GM23338 (cell line): Measurements from ENCODE around the gene CYFIP1. TPM values are rescaled to one million over a fixed set of nuclear protein-coding genes. Genes with fewer than 3 reads are reported as not detected.

ENCODE experiments used
- ATAC-seq: fragments of 200-7000 bp; cut with Tn5 transposase; 3 replicates; pipeline ENCODE4 v1.9.1; 2020
- DNase-seq: peaks from one replicate; pipeline ENCODE4 v3.0.0-alpha.2; 2015; ENCODE audit warnings: low spot score
- H2AFZ ChIP-seq: fragments of 200-600 bp; sonication (generic); 2 replicates; pipeline ENCODE4 v1.8.0; 2016; ENCODE audit warnings: antibody characterized with exemption, mild to moderate bottlenecking, moderate library complexity
- H3F3A ChIP-seq: fragments of 200-600 bp; sonication (generic); replicated peaks from 2 replicates; pipeline ENCODE4 v1.8.0; 2017; ENCODE audit warnings: antibody characterized with exemption, mixed run types, low read depth
- H3K27ac ChIP-seq: fragments of 200-600 bp; sonication (generic); 2 replicates; pipeline ENCODE4 v1.6.1; 2016; ENCODE audit warnings: low read depth
- H3K27me3 ChIP-seq: fragments of 200-600 bp; sonication (generic); 2 replicates; pipeline ENCODE4 v1.8.0; 2016; ENCODE audit warnings: mild to moderate bottlenecking, mixed run types, moderate library complexity; ENCODE audit not compliant: insufficient read depth
- H3K36me3 ChIP-seq: fragments of 200-600 bp; sonication (generic); 2 replicates; pipeline ENCODE4 v1.8.0; 2016; ENCODE audit warnings: mild to moderate bottlenecking; ENCODE audit not compliant: insufficient read depth
- H3K4me1 ChIP-seq: fragments of 200-600 bp; sonication (generic); 2 replicates; pipeline ENCODE4 v1.8.0; 2016; ENCODE audit warnings: mild to moderate bottlenecking, moderate library complexity; ENCODE audit not compliant: insufficient read depth
- H3K4me2 ChIP-seq: fragments of 200-600 bp; sonication (generic); 2 replicates; pipeline ENCODE4 v1.7.1; 2017; ENCODE audit warnings: mixed run types
- H3K4me3 ChIP-seq: fragments of 200-600 bp; sonication (generic); 2 replicates; pipeline ENCODE4 v1.6.1; 2016; ENCODE audit warnings: mixed run types
- H3K79me2 ChIP-seq: fragments of 200-600 bp; sonication (generic); replicated peaks from 2 replicates; pipeline ENCODE4 v1.8.0; 2017; ENCODE audit warnings: mild to moderate bottlenecking; ENCODE audit not compliant: insufficient read depth
- H3K9me2 ChIP-seq: fragments of 200-600 bp; sonication (generic); 2 replicates; pipeline ENCODE4 v1.8.0; 2017; ENCODE audit not compliant: insufficient read depth
- H4K20me1 ChIP-seq: fragments of 200-600 bp; sonication (generic); replicated peaks from 2 replicates; pipeline ENCODE4 v1.8.0; 2017; ENCODE audit warnings: mild to moderate bottlenecking; ENCODE audit not compliant: insufficient read depth
- H3K27ac Mint-ChIP-seq: 2 replicates; pipeline ENCODE4 v1.8.0; 2020; ENCODE audit warnings: inconsistent platforms, mild to moderate bottlenecking, moderate library complexity, mixed read lengths
- H3K27me3 Mint-ChIP-seq: 3 replicates; pipeline ENCODE4 v1.8.0; 2022; ENCODE audit warnings: low read depth, mild to moderate bottlenecking, moderate library complexity, mixed read lengths, inconsistent platforms; ENCODE audit not compliant: insufficient read depth, poor library complexity
- H3K36me3 Mint-ChIP-seq: 3 replicates; pipeline ENCODE4 v1.8.0; 2021; ENCODE audit warnings: low read depth, mild to moderate bottlenecking, inconsistent platforms, moderate library complexity, mixed read lengths
- H3K4me1 Mint-ChIP-seq: 3 replicates; pipeline ENCODE4 v1.8.0; 2020; ENCODE audit warnings: mild to moderate bottlenecking, inconsistent platforms, mixed read lengths
- H3K4me3 Mint-ChIP-seq: 3 replicates; pipeline ENCODE4 v1.8.0; 2021; ENCODE audit warnings: moderate library complexity, mild to moderate bottlenecking, inconsistent platforms, mixed read lengths
- H3K9me3 Mint-ChIP-seq: 3 replicates; pipeline ENCODE4 v1.8.0; 2020; ENCODE audit warnings: moderate library complexity, mild to moderate bottlenecking, inconsistent platforms, mixed read lengths
- CREB1 ChIP-seq: fragments of 250-450 bp; sonication (Bioruptor Pico); IDR thresholded peaks from 2 replicates; pipeline ENCODE4 v1.5.0; 2020; ENCODE audit warnings: low read depth, mild to moderate bottlenecking, moderate library complexity
- CTCF ChIP-seq, 2 experiments: fragments of 200-600 bp in 1 of 2; sonication (generic) in 1 of 2; conservative IDR thresholded peaks; 2 replicates each; pipeline versions ENCODE4 v1.5.1 to v1.6.1; 2016 to 2017; ENCODE audit warnings: antibody characterized with exemption in 2 of 2, low read depth in 2 of 2, mild to moderate bottlenecking in 2 of 2, moderate library complexity in 1 of 2
- EZH2 ChIP-seq: fragments of 200-600 bp; sonication (generic); IDR thresholded peaks from one replicate; pipeline ENCODE4 v1.8.0; 2017; ENCODE audit warnings: antibody characterized with exemption, mild to moderate bottlenecking, low read depth; ENCODE audit not compliant: unreplicated experiment
- EZH2phosphoT487 ChIP-seq: fragments of 200-600 bp; sonication (generic); IDR thresholded peaks from one replicate; pipeline ENCODE4 v1.8.1; 2018; ENCODE audit warnings: antibody characterized with exemption; ENCODE audit not compliant: unreplicated experiment
- JUNB ChIP-seq: IDR thresholded peaks from one replicate; pipeline ENCODE4 v1.6.1; 2016; ENCODE audit warnings: antibody characterized with exemption; ENCODE audit not compliant: unreplicated experiment
- NANOG ChIP-seq: IDR thresholded peaks from 2 replicates; pipeline ENCODE4 v1.6.1; 2016; ENCODE audit warnings: antibody characterized with exemption, borderline replicate concordance
- POLR2AphosphoS5 ChIP-seq: IDR thresholded peaks from 2 replicates; pipeline ENCODE4 v1.6.1; 2016; ENCODE audit warnings: antibody characterized with exemption, low read depth
- STAT1 ChIP-seq: IDR thresholded peaks from one replicate; pipeline ENCODE4 v1.6.1; 2016; ENCODE audit warnings: antibody characterized with exemption; ENCODE audit not compliant: unreplicated experiment
- ZNF114 ChIP-seq: fragments of 250-450 bp; sonication (Bioruptor Pico); IDR thresholded peaks from 2 replicates; pipeline ENCODE4 v1.5.0; 2020; ENCODE audit warnings: mild to moderate bottlenecking, moderate library complexity
- ZNF331 ChIP-seq: fragments of 250-450 bp; sonication (Bioruptor Pico); IDR thresholded peaks from 2 replicates; pipeline ENCODE4 v1.5.0; 2020; ENCODE audit warnings: low read depth, mild to moderate bottlenecking, moderate library complexity
- polyA plus RNA-seq: library from polyadenylated mRNA; unstranded; fragments of >200 nt; fragmentation: Nextera tagmentation; extraction: Ambion mirVana; gene quantifications from 2 replicates; pipeline ENCODE4 v1.2.1, GENCODE V29; 2016
- total RNA-seq: library from RNA; depleted of rRNA; stranded (reverse); fragments of >200 nt; shearing (Covaris generic); gene quantifications from 2 replicates; pipeline ENCODE4 v1.2.3, GENCODE V29; 2014
- TF ChIP-seq, protein P1 (sequence below): IDR thresholded peaks from one replicate; pipeline ENCODE4 v1.6.1; 2018; ENCODE audit warnings: antibody characterized with exemption; ENCODE audit not compliant: unreplicated experiment
- TF ChIP-seq, protein P2 (sequence below): IDR thresholded peaks from 2 replicates; pipeline ENCODE4 v1.6.1; 2016; ENCODE audit warnings: antibody characterized with exemption
- TF ChIP-seq, protein P3 (sequence below): fragments of 250-450 bp; sonication (Bioruptor Pico); IDR thresholded peaks from 2 replicates; pipeline ENCODE4 v1.5.0; 2020; ENCODE audit warnings: mild to moderate bottlenecking, moderate library complexity

CYFIP1 gene
- total and polyA plus RNA-seq, 2 experiments from 2014 or later: 20.0 to 73.9 TPM

DNA sequence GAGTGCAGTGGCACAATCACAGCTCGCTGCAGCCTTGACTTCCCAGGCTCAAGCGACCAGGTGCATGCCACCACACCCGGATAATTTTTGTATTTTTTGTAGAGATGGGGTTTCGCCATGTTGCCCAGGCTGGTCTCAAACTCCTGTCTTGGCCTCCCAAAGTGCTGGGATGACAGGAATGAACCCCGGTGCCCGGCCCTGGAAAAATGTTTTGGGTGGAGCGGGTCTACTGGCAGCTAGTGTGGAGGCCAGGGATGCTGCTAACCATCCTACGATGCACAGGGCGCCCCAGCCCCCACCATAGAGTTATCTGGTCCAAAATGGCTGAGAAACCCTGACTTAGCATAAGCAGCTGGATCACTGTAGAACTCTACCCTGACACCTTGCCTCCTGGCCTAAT lies 106.3 kb downstream of the CYFIP1 start:
- DNase-seq (no peak), ATAC-seq (no peak)
- Mint-ChIP-seq H3K36me3 (peaks cover 81% of the 10 kb centered on the region), H3K4me3 (no peak overlapping the region), H3K9me3 (peaks cover 2% of the 10 kb centered on the region; the same call in 2 of the 3 replicates), H3K27me3 (peaks cover 14% of the 10 kb centered on the region), H3K27ac (peak overlapping the region; percentile 98), H3K4me1 (peaks cover 20% of the 10 kb centered on the region)
- Histone ChIP-seq H3K36me3 (peaks cover 12% of the 10 kb centered on the region; the same call in 1 of the 2 replicates), H3F3A (no peaks in the 10 kb centered on the region), H3K9me2 (no peaks in the 10 kb centered on the region), H2AFZ (no peak overlapping the region), H3K27ac (peak overlapping the region; percentile 85; the same call in 1 of the 2 replicates), H3K4me1 (no peaks in the 10 kb centered on the region), H4K20me1 (peaks cover 4% of the 10 kb centered on the region; the same call in 1 of the 2 replicates), H3K79me2 (0 out of 2 replicates have a peak, but pooled peaks cover 2% of the 10 kb centered on the region), H3K27me3 (no peaks in the 10 kb centered on the region), H3K4me3 (0 out of 2 replicates have a peak overlapping the region, but pooled peaks have one; percentile 20), H3K4me2 (0 out of 2 replicates have a peak overlapping the region, but pooled peaks have one; percentile 38)
- TF ChIP-seq CREB1 (CRISPR knock-in tag) (no peak), JUNB (no peak), EZH2 (no peak), NANOG (no peak), POLR2AphosphoS5 (no peak), STAT1 (no peak), EZH2phosphoT487 (no peak), ZNF114 (CRISPR knock-in tag) (no peak), ZNF331 (no peak), CTCF (conservative IDR thresholded peaks at IDR 0.05; ENCODE audit: low read depth in 2 of 2) (no peak)
- TF ChIP-seq, protein P1, sequence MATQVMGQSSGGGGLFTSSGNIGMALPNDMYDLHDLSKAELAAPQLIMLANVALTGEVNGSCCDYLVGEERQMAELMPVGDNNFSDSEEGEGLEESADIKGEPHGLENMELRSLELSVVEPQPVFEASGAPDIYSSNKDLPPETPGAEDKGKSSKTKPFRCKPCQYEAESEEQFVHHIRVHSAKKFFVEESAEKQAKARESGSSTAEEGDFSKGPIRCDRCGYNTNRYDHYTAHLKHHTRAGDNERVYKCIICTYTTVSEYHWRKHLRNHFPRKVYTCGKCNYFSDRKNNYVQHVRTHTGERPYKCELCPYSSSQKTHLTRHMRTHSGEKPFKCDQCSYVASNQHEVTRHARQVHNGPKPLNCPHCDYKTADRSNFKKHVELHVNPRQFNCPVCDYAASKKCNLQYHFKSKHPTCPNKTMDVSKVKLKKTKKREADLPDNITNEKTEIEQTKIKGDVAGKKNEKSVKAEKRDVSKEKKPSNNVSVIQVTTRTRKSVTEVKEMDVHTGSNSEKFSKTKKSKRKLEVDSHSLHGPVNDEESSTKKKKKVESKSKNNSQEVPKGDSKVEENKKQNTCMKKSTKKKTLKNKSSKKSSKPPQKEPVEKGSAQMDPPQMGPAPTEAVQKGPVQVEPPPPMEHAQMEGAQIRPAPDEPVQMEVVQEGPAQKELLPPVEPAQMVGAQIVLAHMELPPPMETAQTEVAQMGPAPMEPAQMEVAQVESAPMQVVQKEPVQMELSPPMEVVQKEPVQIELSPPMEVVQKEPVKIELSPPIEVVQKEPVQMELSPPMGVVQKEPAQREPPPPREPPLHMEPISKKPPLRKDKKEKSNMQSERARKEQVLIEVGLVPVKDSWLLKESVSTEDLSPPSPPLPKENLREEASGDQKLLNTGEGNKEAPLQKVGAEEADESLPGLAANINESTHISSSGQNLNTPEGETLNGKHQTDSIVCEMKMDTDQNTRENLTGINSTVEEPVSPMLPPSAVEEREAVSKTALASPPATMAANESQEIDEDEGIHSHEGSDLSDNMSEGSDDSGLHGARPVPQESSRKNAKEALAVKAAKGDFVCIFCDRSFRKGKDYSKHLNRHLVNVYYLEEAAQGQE: no peak
- TF ChIP-seq, protein P2, sequence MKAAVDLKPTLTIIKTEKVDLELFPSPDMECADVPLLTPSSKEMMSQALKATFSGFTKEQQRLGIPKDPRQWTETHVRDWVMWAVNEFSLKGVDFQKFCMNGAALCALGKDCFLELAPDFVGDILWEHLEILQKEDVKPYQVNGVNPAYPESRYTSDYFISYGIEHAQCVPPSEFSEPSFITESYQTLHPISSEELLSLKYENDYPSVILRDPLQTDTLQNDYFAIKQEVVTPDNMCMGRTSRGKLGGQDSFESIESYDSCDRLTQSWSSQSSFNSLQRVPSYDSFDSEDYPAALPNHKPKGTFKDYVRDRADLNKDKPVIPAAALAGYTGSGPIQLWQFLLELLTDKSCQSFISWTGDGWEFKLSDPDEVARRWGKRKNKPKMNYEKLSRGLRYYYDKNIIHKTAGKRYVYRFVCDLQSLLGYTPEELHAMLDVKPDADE: no peak
- TF ChIP-seq, protein P3, sequence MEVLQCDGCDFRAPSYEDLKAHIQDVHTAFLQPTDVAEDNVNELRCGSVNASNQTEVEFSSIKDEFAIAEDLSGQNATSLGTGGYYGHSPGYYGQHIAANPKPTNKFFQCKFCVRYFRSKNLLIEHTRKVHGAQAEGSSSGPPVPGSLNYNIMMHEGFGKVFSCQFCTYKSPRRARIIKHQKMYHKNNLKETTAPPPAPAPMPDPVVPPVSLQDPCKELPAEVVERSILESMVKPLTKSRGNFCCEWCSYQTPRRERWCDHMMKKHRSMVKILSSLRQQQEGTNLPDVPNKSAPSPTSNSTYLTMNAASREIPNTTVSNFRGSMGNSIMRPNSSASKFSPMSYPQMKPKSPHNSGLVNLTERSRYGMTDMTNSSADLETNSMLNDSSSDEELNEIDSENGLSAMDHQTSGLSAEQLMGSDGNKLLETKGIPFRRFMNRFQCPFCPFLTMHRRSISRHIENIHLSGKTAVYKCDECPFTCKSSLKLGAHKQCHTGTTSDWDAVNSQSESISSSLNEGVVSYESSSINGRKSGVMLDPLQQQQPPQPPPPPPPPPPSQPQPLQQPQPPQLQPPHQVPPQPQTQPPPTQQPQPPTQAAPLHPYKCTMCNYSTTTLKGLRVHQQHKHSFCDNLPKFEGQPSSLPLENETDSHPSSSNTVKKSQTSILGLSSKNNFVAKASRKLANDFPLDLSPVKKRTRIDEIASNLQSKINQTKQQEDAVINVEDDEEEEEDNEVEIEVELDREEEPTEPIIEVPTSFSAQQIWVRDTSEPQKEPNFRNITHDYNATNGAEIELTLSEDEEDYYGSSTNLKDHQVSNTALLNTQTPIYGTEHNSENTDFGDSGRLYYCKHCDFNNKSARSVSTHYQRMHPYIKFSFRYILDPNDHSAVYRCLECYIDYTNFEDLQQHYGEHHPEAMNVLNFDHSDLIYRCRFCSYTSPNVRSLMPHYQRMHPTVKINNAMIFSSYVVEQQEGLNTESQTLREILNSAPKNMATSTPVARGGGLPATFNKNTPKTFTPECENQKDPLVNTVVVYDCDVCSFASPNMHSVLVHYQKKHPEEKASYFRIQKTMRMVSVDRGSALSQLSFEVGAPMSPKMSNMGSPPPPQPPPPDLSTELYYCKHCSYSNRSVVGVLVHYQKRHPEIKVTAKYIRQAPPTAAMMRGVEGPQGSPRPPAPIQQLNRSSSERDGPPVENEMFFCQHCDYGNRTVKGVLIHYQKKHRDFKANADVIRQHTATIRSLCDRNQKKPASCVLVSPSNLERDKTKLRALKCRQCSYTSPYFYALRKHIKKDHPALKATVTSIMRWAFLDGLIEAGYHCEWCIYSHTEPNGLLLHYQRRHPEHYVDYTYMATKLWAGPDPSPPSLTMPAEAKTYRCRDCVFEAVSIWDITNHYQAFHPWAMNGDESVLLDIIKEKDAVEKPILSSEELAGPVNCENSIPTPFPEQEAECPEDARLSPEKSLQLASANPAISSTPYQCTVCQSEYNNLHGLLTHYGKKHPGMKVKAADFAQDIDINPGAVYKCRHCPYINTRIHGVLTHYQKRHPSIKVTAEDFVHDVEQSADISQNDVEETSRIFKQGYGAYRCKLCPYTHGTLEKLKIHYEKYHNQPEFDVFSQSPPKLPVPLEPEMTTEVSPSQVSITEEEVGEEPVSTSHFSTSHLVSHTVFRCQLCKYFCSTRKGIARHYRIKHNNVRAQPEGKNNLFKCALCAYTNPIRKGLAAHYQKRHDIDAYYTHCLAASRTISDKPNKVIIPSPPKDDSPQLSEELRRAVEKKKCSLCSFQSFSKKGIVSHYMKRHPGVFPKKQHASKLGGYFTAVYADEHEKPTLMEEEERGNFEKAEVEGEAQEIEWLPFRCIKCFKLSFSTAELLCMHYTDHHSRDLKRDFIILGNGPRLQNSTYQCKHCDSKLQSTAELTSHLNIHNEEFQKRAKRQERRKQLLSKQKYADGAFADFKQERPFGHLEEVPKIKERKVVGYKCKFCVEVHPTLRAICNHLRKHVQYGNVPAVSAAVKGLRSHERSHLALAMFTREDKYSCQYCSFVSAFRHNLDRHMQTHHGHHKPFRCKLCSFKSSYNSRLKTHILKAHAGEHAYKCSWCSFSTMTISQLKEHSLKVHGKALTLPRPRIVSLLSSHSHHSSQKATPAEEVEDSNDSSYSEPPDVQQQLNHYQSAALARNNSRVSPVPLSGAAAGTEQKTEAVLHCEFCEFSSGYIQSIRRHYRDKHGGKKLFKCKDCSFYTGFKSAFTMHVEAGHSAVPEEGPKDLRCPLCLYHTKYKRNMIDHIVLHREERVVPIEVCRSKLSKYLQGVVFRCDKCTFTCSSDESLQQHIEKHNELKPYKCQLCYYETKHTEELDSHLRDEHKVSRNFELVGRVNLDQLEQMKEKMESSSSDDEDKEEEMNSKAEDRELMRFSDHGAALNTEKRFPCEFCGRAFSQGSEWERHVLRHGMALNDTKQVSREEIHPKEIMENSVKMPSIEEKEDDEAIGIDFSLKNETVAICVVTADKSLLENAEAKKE (CRISPR knock-in tag): no peak
